Keratinocyte (primary cell): ENCODE results near the gene GSTO2. TPM values are rescaled to one million over a fixed set of nuclear protein-coding genes. Genes with fewer than 3 reads are reported as not detected.

Experiments
- DNase-seq: peaks from one replicate; pipeline ENCODE4 v3.0.0-alpha.2; 2011; ENCODE audit warnings: low read depth, missing footprints, low spot score
- FAIRE-seq: peaks from 2 replicates; lab custom pipeline; 2011; peaks lifted over from hg19 to GRCh38; lab: Jason Lieb, UNC
- H2AFZ ChIP-seq: 2 replicates; pipeline ENCODE4 v1.6.0; 2012; ENCODE audit warnings: low read length, control low read depth, inconsistent platforms; ENCODE audit not compliant: control insufficient read depth
- H3K27ac ChIP-seq: 2 replicates; pipeline ENCODE4 v1.5.1; 2011; ENCODE audit warnings: low read length; ENCODE audit not compliant: control insufficient read depth, insufficient read depth
- H3K27me3 ChIP-seq: 3 replicates; pipeline ENCODE4 v1.6.0; 2011; ENCODE audit warnings: low read length; ENCODE audit not compliant: control insufficient read depth, insufficient read depth; ENCODE audit errors: extremely low read depth
- H3K36me3 ChIP-seq, 2 experiments: 2 replicates in 1 of 2; 3 replicates in 1 of 2; pipeline ENCODE4 v1.5.1; 2011; ENCODE audit warnings: low read length in 2 of 2, mild to moderate bottlenecking in 1 of 2; ENCODE audit not compliant: control insufficient read depth in 2 of 2, insufficient read depth in 2 of 2; ENCODE audit errors: extremely low read depth in 1 of 2
- H3K4me1 ChIP-seq: 3 replicates; pipeline ENCODE4 v1.5.1; 2011; ENCODE audit warnings: low read length; ENCODE audit not compliant: control insufficient read depth, insufficient read depth; ENCODE audit errors: extremely low read depth
- H3K4me2 ChIP-seq: 3 replicates; pipeline ENCODE4 v1.6.0; 2011; ENCODE audit warnings: low read depth, low read length; ENCODE audit not compliant: control insufficient read depth, insufficient read depth; ENCODE audit errors: extremely low read depth
- H3K4me3 ChIP-seq, 3 experiments: fragments of 200-600 bp in 1 of 3; sonication (generic) in 1 of 3; 2 replicates in 2 of 3; 3 replicates in 1 of 3; pipeline ENCODE4 v1.5.1; 2011 to 2016; ENCODE audit warnings: low read length in 3 of 3, mild to moderate bottlenecking in 3 of 3, control low read depth in 2 of 3, inconsistent platforms in 1 of 3, low read depth in 1 of 3, mixed read lengths in 1 of 3, mixed run types in 1 of 3, moderate library complexity in 1 of 3; ENCODE audit not compliant: control insufficient read depth in 2 of 3, insufficient read depth in 2 of 3; ENCODE audit errors: extremely low read depth in 1 of 3
- H3K79me2 ChIP-seq: 2 replicates; pipeline ENCODE4 v1.6.0; 2012; ENCODE audit warnings: low read length; ENCODE audit not compliant: control insufficient read depth, insufficient read depth
- H3K9ac ChIP-seq: 3 replicates; pipeline ENCODE4 v1.6.0; 2011; ENCODE audit warnings: low read length; ENCODE audit not compliant: control insufficient read depth, insufficient read depth; ENCODE audit errors: extremely low read depth
- H3K9me1 ChIP-seq: 3 replicates; pipeline ENCODE4 v1.6.0; 2011; ENCODE audit warnings: low read length; ENCODE audit not compliant: control insufficient read depth, insufficient read depth; ENCODE audit errors: extremely low read depth
- H3K9me3 ChIP-seq: 2 replicates; pipeline ENCODE4 v1.5.1; 2012; ENCODE audit warnings: low read depth, low read length; ENCODE audit not compliant: control insufficient read depth
- H4K20me1 ChIP-seq: 3 replicates; pipeline ENCODE4 v1.6.0; 2011; ENCODE audit warnings: low read length; ENCODE audit not compliant: control insufficient read depth, insufficient read depth; ENCODE audit errors: extremely low read depth
- CTCF ChIP-seq, 3 experiments: IDR thresholded peaks in 1 of 3; conservative IDR thresholded peaks in 1 of 3; optimal IDR thresholded peaks in 1 of 3; 2 replicates in 2 of 3; 3 replicates in 1 of 3; pipeline versions ENCODE3 to v1.5.1; 2011; ENCODE audit warnings: low read length in 3 of 3, mild to moderate bottlenecking in 3 of 3, moderate library complexity in 2 of 3, control low read depth in 1 of 3, inconsistent platforms in 1 of 3; ENCODE audit not compliant: insufficient read depth in 2 of 3; ENCODE audit errors: extremely low read depth in 1 of 3
- EZH2 ChIP-seq: IDR thresholded peaks from one replicate; pipeline ENCODE4 v1.6.1; 2012; ENCODE audit warnings: inconsistent platforms, mild to moderate bottlenecking, low read length, moderate library complexity
- dilution Hi-C: fragments of 300-500 bp; cut with MboI; formaldehyde crosslinking; loops from one replicate; pipeline ENCODE4 v1.7.0; 2020; ENCODE audit warnings: low sequenced_read_pairs; ENCODE audit not compliant: extremely low pct_ligation_motif_present
- polyA plus RNA-seq, 5 experiments: library from polyadenylated mRNA; depleted of rRNA in 3 of 5; stranded (reverse) in 3 of 5; stranded (forward) in 1 of 5; unstranded in 1 of 5; fragments of >200 nt; gene quantifications; 1 replicate in 1 of 5; 2 replicates in 3 of 5; 3 replicates in 1 of 5; pipeline versions ENCODE4 v1.2.1 to v1.2.3, GENCODE V29; 2011 to 2012; ENCODE audit warnings: missing spikeins in 2 of 5, low read depth in 1 of 5, low replicate concordance in 1 of 5

The GSTO2 gene
- polyA plus RNA-seq, 1 donor (not counting 4 experiments of a cell fraction or from before 2014, with no cell fraction given): 56.9 TPM

- FAIRE-seq (peak; percentile 78), DNase-seq (no peak)
- H3K36me3 ChIP-seq: peaks cover 1 to 21% of the 10 kb centered on the region in 2 experiments
- H3K79me2 ChIP-seq: peaks cover 84% of the 10 kb centered on the region
- H4K20me1 ChIP-seq: peaks cover 4% of the 10 kb centered on the region
- TF ChIP-seq CTCF (optimal IDR thresholded peaks at IDR 0.05 in 1 of 3, IDR thresholded peaks at IDR 0.05 in 1 of 3, conservative IDR thresholded peaks at IDR 0.05 in 1 of 3; ENCODE audit: extremely low read depth in 1 of 3, insufficient read depth in 2 of 3, low read length in 3 of 3): peak in 1 of 3 experiments; percentile 1
- TF ChIP-seq EZH2: no peak
- H3K9ac ChIP-seq: peak overlapping the region; percentile 68
- peaks cover 75% of the 10 kb centered on the region for H3K4me1 ChIP-seq
- H3K27me3 ChIP-seq: no peaks in the 10 kb centered on the region
- H3K4me3 ChIP-seq: peak overlapping the region in 1 of 3 experiments; percentile 29
- dilution Hi-C loops: no loop called here
- no peaks in the 10 kb centered on the region for H3K9me3 ChIP-seq
- H3K9me1 ChIP-seq: peaks cover 3% of the 10 kb centered on the region
- peak overlapping the region; percentile 43 for H3K4me2 ChIP-seq
- H3K27ac ChIP-seq: peak overlapping the region; percentile 87
- H2AFZ ChIP-seq: no peak overlapping the region
Observed at GRCh38 chr10:104321725-104322415, 52.9 kb downstream of the GSTO2 start.

GRCh38 chr10:104322416-104322782 lies 53.4 kb downstream of the GSTO2 start:
- DNase-seq: no peak
- H3K36me3 ChIP-seq: peaks cover 1 to 21% of the 10 kb centered on the region in 2 experiments
- H3K9ac ChIP-seq: peak overlapping the region; percentile 68
- no peak overlapping the region for H2AFZ ChIP-seq
- peaks cover 3% of the 10 kb centered on the region for H3K9me1 ChIP-seq
- TF ChIP-seq EZH2 (no peak), CTCF (optimal IDR thresholded peaks at IDR 0.05 in 1 of 3, IDR thresholded peaks at IDR 0.05 in 1 of 3, conservative IDR thresholded peaks at IDR 0.05 in 1 of 3; ENCODE audit: extremely low read depth in 1 of 3, insufficient read depth in 2 of 3, low read length in 3 of 3) (no peak)
- H3K4me3 ChIP-seq: peak overlapping the region in 1 of 3 experiments; percentile 29
- no peaks in the 10 kb centered on the region for H3K27me3 ChIP-seq
- H3K9me3 ChIP-seq: no peaks in the 10 kb centered on the region
- no peak for FAIRE-seq
- peaks cover 85% of the 10 kb centered on the region for H3K79me2 ChIP-seq
- peak overlapping the region; percentile 43 for H3K4me2 ChIP-seq
- H4K20me1 ChIP-seq: peaks cover 4% of the 10 kb centered on the region
- peaks cover 72% of the 10 kb centered on the region for H3K4me1 ChIP-seq
- H3K27ac ChIP-seq: peak overlapping the region; percentile 87
- dilution Hi-C loops: no loop called here
